ENCODE data around the gene ITGA11. TPM values are rescaled to one million over a fixed set of nuclear protein-coding genes. Genes with fewer than 3 reads are reported as not detected.

The ITGA11 gene
- total and polyA plus RNA-seq, 2 donors from 2014 or later: 3.4 to 11.1 TPM

GRCh38 chr15:68341760-68342725, 89.9 kb downstream of the ITGA11 start:
- H3K27me3 ChIP-seq (ENCODE audit: control insufficient read depth, insufficient read depth, low read length): no peaks in the 10 kb centered on the region
- no peak overlapping the region for H3K4me3 ChIP-seq (ENCODE audit: low read length in 3 of 3)
- H3K27ac ChIP-seq (ENCODE audit: low read depth in 2 of 2, low read length in 2 of 2): peak overlapping the region; percentile 16 to 76
- no peak overlapping the region for H3K9ac ChIP-seq (ENCODE audit: low read length in 3 of 3)
- no peaks in the 10 kb centered on the region for H3K9me3 ChIP-seq (ENCODE audit: control insufficient read depth in 2 of 3, insufficient read depth in 1 of 3, low read length in 3 of 3)
- H3K4me1 ChIP-seq (ENCODE audit: control insufficient read depth in 2 of 3, insufficient read depth in 2 of 3, low read depth in 1 of 3, low read length in 3 of 3): peaks cover 0 to 13% (median 5%) of the 10 kb centered on the region in 3 donors
- no peak for TF ChIP-seq CTCF (IDR thresholded peaks at IDR 0.05; ENCODE audit: borderline replicate concordance, extremely low read depth, insufficient read depth)
- intact Hi-C loops (cut with DNase I): no loop called here
- no peak for FAIRE-seq
- no peaks in the 10 kb centered on the region for H3K36me3 ChIP-seq (ENCODE audit: control insufficient read depth in 2 of 3, insufficient read depth in 3 of 3, low read length in 3 of 3)
- DNase-seq: no peak

- no peak for TF ChIP-seq CTCF (IDR thresholded peaks at IDR 0.05; ENCODE audit: borderline replicate concordance, extremely low read depth, insufficient read depth)
- Histone ChIP-seq H3K27me3 (ENCODE audit: control insufficient read depth, insufficient read depth, low read length) (no peaks in the 10 kb centered on the region), H3K4me3 (ENCODE audit: low read length in 3 of 3) (no peak overlapping the region), H3K4me1 (ENCODE audit: control insufficient read depth in 2 of 3, insufficient read depth in 2 of 3, low read depth in 1 of 3, low read length in 3 of 3) (peaks cover 0 to 13% (median 5%) of the 10 kb centered on the region in 3 donors), H3K36me3 (ENCODE audit: control insufficient read depth in 2 of 3, insufficient read depth in 3 of 3, low read length in 3 of 3) (no peaks in the 10 kb centered on the region), H3K9me3 (ENCODE audit: control insufficient read depth in 2 of 3, insufficient read depth in 1 of 3, low read length in 3 of 3) (no peaks in the 10 kb centered on the region), H3K27ac (ENCODE audit: low read depth in 2 of 2, low read length in 2 of 2) (peak overlapping the region; percentile 25 to 76), H3K9ac (ENCODE audit: low read length in 3 of 3) (no peak overlapping the region)
- DNase-seq: peak in 3 of 5 donors; percentile 50 to 67 (median 54)
- FAIRE-seq: no peak
- intact Hi-C loops (cut with DNase I): no loop called here
Measured at GRCh38 chr15:68340726-68341671, 91.0 kb downstream of the ITGA11 start.

- no peak for TF ChIP-seq CTCF (IDR thresholded peaks at IDR 0.05; ENCODE audit: borderline replicate concordance, extremely low read depth, insufficient read depth)
- no peak overlapping the region for H3K27ac ChIP-seq (ENCODE audit: low read depth in 2 of 2, low read length in 2 of 2)
- H3K9ac ChIP-seq (ENCODE audit: low read length in 3 of 3): no peak overlapping the region
- H3K9me3 ChIP-seq (ENCODE audit: control insufficient read depth in 2 of 3, insufficient read depth in 1 of 3, low read length in 3 of 3): no peaks in the 10 kb centered on the region
- H3K4me3 ChIP-seq (ENCODE audit: low read length in 3 of 3): no peak overlapping the region
- H3K27me3 ChIP-seq (ENCODE audit: control insufficient read depth, insufficient read depth, low read length): no peaks in the 10 kb centered on the region
- DNase-seq (no peak), FAIRE-seq (no peak)
- peaks cover 0 to 19% (median 10%) of the 10 kb centered on the region in 3 donors for H3K4me1 ChIP-seq (ENCODE audit: control insufficient read depth in 2 of 3, insufficient read depth in 2 of 3, low read depth in 1 of 3, low read length in 3 of 3)
- no peaks in the 10 kb centered on the region for H3K36me3 ChIP-seq (ENCODE audit: control insufficient read depth in 2 of 3, insufficient read depth in 3 of 3, low read length in 3 of 3)
- intact Hi-C loops (cut with DNase I): no loop called here
Measured at GRCh38 chr15:68339481-68339880, 92.5 kb downstream of the ITGA11 start.

Measured in kidney (tissue), 14 donors.